ENCODE data around the gene GATB. TPM values are rescaled to one million over a fixed set of nuclear protein-coding genes. Genes with fewer than 3 reads are reported as not detected.

The GATB gene
- total RNA-seq, 1 donor = 15.5 TPM

DNA sequence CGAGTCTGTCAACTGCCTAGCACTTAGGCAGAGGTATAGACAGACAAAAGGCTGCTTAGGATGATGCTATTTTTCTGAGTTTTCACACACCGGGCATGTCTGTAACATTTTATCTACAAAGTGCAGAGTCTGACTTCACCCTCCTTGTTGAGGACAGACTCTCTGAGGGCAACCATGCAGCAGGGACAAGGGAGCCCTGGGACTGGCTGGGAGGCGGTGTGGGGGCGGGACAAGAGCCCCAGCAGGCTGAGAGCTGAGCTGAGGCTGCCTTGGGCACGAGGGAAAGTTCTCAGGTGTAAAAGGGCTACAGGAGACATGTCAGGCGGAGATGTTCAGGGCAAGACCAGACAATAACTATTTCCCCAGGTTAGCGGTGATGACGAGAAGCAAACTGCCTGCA lies 81.6 kb downstream of the GATB start:
- no peak for DNase-seq (ENCODE audit: low read depth)
- no peak overlapping the region for H3K4me3 ChIP-seq (ENCODE audit: low read depth, low read length)
- TF ChIP-seq, protein P1, sequence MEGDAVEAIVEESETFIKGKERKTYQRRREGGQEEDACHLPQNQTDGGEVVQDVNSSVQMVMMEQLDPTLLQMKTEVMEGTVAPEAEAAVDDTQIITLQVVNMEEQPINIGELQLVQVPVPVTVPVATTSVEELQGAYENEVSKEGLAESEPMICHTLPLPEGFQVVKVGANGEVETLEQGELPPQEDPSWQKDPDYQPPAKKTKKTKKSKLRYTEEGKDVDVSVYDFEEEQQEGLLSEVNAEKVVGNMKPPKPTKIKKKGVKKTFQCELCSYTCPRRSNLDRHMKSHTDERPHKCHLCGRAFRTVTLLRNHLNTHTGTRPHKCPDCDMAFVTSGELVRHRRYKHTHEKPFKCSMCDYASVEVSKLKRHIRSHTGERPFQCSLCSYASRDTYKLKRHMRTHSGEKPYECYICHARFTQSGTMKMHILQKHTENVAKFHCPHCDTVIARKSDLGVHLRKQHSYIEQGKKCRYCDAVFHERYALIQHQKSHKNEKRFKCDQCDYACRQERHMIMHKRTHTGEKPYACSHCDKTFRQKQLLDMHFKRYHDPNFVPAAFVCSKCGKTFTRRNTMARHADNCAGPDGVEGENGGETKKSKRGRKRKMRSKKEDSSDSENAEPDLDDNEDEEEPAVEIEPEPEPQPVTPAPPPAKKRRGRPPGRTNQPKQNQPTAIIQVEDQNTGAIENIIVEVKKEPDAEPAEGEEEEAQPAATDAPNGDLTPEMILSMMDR (IDR thresholded peaks at IDR 0.05; ENCODE audit: insufficient read depth, low read depth, low read length) = no peak

DNA sequence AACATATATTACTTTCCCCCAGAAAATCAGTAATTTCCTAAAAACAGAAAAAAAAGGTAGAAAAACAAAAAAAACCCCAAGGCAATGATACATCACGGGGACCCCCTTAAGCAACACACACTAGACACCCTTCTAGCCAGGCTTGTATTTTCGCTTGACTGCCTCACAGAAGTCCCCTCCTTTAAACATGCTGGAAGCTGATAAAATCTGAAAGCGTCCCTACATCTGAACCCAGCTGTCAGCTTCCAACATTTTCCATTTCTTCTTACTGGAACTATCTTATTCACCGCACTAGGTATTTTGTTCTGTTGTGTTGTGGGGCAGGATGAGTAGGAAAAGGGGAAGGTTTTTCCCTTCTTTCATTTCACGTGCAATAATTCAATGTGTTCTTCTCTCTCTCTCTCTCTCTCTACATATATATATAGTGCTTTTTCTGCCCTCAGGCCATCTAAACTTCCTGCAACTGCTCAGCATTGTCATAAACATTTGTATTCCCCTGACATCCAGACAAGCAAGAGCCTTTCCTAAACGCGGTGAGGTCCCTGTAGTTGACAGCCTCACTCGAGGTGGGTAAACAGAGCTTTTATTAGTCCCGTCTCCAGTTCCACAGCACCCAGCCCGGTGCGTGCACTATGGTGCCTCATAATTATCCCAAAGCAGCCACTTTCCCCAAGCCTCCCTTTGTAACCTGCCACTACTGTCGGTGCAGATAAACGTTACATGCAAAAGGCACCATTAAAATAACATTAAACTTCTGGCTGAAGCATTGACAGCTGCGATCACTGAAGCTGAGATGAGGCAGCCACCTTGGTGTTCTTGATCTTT lies 82.5 kb downstream of the GATB start:
- DNase-seq (ENCODE audit: low read depth) = no peak
- H3K4me3 ChIP-seq (ENCODE audit: low read depth, low read length) = no peak overlapping the region
- TF ChIP-seq, protein P1 (IDR thresholded peaks at IDR 0.05; ENCODE audit: insufficient read depth, low read depth, low read length) = no peak

DNA sequence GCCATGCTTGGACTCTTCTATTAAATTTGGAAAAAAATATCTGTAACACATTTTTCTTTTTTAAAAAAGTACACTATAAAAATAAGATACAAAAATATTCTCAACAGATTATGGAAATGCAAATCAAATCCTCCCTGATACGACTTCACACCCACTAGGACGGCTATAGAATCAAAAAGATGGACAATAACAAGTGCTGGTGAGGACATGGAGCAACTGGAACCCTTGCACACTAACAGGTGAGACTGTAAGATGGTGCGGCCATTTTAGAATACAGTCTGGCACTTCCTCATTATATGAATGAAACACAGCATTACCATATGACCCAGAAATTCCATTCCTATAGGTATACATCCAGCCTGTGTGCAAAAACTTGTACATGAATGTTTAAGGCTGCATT lies 83.6 kb downstream of the GATB start:
- no peak overlapping the region for H3K4me3 ChIP-seq (ENCODE audit: low read depth, low read length)
- DNase-seq (ENCODE audit: low read depth) = no peak
- TF ChIP-seq, protein P1 (IDR thresholded peaks at IDR 0.05; ENCODE audit: insufficient read depth, low read depth, low read length) = no peak

DNA sequence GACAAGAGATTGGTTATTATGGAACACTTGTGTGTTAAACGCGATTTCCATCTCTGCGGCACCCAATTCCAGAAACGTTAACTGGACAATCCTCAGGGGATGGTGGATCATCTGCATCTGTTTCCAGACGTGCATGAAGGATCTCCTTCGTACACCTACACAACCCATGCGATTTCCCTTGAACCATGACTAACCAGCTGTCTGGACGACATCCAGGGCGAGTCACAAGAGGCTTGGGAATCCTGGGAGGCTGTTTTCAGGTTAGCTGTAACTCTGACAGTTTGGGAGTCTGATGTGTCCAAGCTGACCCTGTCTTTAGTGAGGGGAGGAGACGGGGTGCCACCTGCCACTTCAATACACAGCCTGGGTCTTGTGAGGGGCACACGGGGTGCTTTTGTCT lies 84.5 kb downstream of the GATB start:
- no peak overlapping the region for H3K4me3 ChIP-seq (ENCODE audit: low read depth, low read length)
- TF ChIP-seq, protein P1 (IDR thresholded peaks at IDR 0.05; ENCODE audit: insufficient read depth, low read depth, low read length) = no peak
- DNase-seq (ENCODE audit: low read depth) = peak; percentile 58

DNA sequence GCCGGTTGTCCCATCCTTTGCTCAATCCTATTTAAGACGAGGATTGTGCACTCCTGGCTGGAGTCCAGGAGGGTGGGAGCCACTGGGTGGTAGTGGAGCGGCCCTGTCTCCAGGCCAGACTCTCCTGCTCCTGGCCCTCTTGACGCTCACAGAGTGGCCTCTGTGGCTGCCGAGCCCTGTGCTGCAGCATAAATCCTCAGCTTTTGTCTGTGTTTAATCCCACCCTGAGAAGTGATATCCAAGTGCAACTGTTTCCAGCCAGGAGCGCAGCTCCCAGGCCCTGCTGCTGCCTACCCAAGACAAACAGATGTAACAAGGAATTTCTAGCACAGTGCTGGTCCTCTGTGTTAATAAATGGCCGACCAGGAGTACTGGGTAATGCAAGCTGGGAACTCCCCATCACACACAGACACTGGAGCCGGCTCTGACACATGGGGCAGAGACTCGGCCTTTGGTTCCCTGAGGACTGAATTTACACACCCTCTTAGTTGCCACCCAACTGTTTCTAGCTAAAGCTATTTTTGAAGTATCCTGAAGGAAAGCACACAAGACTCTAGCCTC lies 85.3 kb downstream of the GATB start:
- DNase-seq (ENCODE audit: low read depth) = no peak
- TF ChIP-seq, protein P1 (IDR thresholded peaks at IDR 0.05; ENCODE audit: insufficient read depth, low read depth, low read length) = no peak
- H3K4me3 ChIP-seq (ENCODE audit: low read depth, low read length) = no peak overlapping the region

DNA sequence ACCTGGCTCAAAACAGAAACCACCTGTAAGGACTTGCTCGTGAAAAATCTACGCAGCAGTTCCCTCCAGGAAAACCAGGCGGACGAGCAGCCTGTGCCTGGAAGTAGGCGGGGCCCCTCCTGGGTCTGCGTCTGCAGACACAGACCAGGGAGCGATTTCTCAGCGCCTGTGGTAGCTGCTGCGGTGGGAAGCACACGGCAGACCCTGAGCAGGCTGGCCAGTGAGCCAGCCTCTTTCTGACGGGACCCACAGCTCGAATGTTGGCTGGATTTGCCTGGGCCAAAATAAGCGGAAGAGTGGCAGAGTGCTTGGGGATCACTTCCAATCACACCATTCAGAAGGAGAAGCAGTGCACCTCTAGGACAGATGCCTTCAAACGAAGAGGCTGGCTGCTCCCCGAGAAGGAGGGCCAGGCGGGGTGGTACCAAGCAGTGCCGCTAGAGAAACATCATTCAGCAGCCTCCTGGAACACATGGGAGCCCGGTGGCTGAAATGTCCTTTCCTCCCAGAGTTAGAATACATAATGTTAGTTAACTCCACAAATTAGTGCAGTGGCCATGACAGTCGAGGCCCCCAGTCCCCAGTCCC lies 85.9 kb downstream of the GATB start:
- TF ChIP-seq, protein P1 (IDR thresholded peaks at IDR 0.05; ENCODE audit: insufficient read depth, low read depth, low read length) = peak; percentile 18
- DNase-seq (ENCODE audit: low read depth) = peak; percentile 64
- peak overlapping the region; percentile 19 for H3K4me3 ChIP-seq (ENCODE audit: low read depth, low read length)
